IPS DF 6.9 (cell line): Measurements from ENCODE around the gene HSPA4L.

Source experiments
- DNase-seq: peaks from one replicate; pipeline ENCODE4 v3.0.0-alpha.2; 2013; ENCODE audit warnings: low read depth, low spot score
- H3K27ac ChIP-seq: one replicate; pipeline ENCODE4 v1.5.1; 2013; ENCODE audit warnings: low read length, control low read depth
- H3K27me3 ChIP-seq: 2 replicates; pipeline ENCODE4 v1.6.1; 2013; ENCODE audit warnings: mild to moderate bottlenecking, low read length; ENCODE audit not compliant: control insufficient read depth, insufficient read depth
- H3K36me3 ChIP-seq: 2 replicates; pipeline ENCODE4 v1.6.1; 2013; ENCODE audit warnings: low read length; ENCODE audit not compliant: control insufficient read depth, insufficient read depth
- H3K4me1 ChIP-seq: 2 replicates; pipeline ENCODE4 v1.6.1; 2013; ENCODE audit warnings: low read length; ENCODE audit not compliant: control insufficient read depth, insufficient read depth
- H3K4me3 ChIP-seq: 2 replicates; pipeline ENCODE4 v1.5.1; 2013; ENCODE audit warnings: mild to moderate bottlenecking, low read length
- H3K9me3 ChIP-seq: 2 replicates; pipeline ENCODE4 v1.6.1; 2013; ENCODE audit warnings: low read length, inconsistent platforms; ENCODE audit not compliant: control insufficient read depth, insufficient read depth
- WGBS: extraction: QIAGEN DNeasy Blood & Tissue Kit; methylation state at CpG from one replicate; pipeline ENCODE4 v1.1.7; 2013; ENCODE audit warnings: mixed read lengths, missing lambda C conversion rate; ENCODE audit not compliant: insufficient read length, insufficient coverage; 5-methylcytosine and 5-hydroxymethylcytosine counted together

HSPA4L gene

DNA sequence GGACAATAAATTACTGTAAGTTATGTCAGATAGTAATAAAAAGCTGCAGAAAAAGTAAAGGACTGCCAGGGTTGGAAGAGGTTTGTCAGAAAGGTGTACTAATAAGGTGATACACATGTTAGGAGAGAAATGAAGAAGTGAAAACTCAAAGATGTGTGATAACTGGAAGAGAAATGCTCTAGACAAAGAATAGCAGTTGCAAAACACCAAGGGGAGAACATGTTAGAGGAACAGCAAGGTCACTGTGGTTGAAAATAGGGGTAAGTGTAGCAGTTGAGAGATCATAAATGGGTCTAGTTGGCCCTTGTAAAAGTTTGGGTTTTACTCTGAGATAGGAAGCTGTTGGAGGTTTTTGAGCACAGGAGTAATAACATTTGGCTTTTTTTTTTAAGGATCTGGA lies 46.9 kb downstream of the HSPA4L start:
- Histone ChIP-seq H3K27me3 (no peaks in the 10 kb centered on the region), H3K4me1 (no peaks in the 10 kb centered on the region), H3K4me3 (no peak overlapping the region), H3K27ac (no peak overlapping the region), H3K9me3 (no peaks in the 10 kb centered on the region), H3K36me3 (no peaks in the 10 kb centered on the region)
- DNase-seq, result no peak

DNA sequence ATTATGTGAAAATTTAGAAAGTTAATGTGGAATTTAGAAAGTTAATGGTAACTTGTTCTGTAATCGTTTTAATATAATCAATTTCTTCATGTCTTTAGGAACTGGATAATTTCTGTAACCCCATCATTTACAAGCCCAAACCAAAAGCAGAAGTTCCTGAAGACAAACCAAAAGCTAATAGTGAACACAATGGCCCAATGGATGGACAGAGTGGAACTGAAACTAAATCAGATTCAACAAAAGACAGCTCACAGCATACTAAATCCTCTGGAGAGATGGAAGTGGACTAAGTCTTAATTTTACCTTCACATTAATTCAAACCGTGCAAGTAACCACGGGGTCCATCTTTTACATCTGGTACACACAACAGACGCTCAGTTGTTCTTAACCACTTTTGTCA lies 50.5 kb downstream of the HSPA4L start:
- Histone ChIP-seq H3K9me3 (no peaks in the 10 kb centered on the region), H3K36me3 (no peaks in the 10 kb centered on the region), H3K27ac (no peak overlapping the region), H3K4me3 (no peak overlapping the region), H3K27me3 (no peaks in the 10 kb centered on the region), H3K4me1 (no peaks in the 10 kb centered on the region)
- 100% methylated on average over 1 of the region's 4 CpGs for WGBS
- no peak for DNase-seq

- Histone ChIP-seq H3K36me3 (no peaks in the 10 kb centered on the region), H3K4me3 (no peak overlapping the region), H3K27ac (no peak overlapping the region), H3K27me3 (no peaks in the 10 kb centered on the region), H3K9me3 (no peaks in the 10 kb centered on the region), H3K4me1 (0 out of 2 replicates have a peak, but pooled peaks cover 2% of the 10 kb centered on the region)
- DNase-seq, result no peak
- WGBS, result no CpG with 5 or more reads among the region's 12 CpGs
Measured at GRCh38 chr4:127843704-127844600, 61.8 kb downstream of the HSPA4L start.

- Histone ChIP-seq H3K4me3 (no peak overlapping the region), H3K27ac (no peak overlapping the region), H3K4me1 (0 out of 2 replicates have a peak, but pooled peaks cover 2% of the 10 kb centered on the region), H3K36me3 (no peaks in the 10 kb centered on the region), H3K9me3 (no peaks in the 10 kb centered on the region), H3K27me3 (no peaks in the 10 kb centered on the region)
- no CpG with 5 or more reads among the region's 5 CpGs for WGBS
- DNase-seq, result no peak
Measured at GRCh38 chr4:127844601-127845116, 62.5 kb downstream of the HSPA4L start.

DNA sequence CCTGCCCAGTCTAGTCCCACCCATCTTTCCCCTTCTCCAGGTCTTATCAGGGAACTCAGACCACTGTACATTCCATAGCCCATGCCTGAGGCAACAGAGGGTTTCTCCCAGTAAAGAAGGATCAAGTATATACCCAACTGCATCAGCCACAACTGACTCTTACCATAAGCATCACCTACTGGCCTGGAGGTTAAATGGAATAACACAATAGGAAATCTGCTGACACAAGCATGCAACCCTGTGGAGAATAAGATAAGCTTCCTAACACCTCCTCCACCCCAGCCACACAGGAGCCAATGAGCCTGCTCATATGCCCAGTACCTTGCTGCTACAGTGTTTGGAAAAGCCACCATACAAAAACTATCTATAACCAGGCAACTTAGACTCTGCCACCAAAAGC lies 63.9 kb downstream of the HSPA4L start:
- H3K4me1 ChIP-seq, result 0 out of 2 replicates have a peak, but pooled peaks cover 2% of the 10 kb centered on the region
- no peak for DNase-seq
- H3K36me3 ChIP-seq, result no peaks in the 10 kb centered on the region
- H3K4me3 ChIP-seq, result no peak overlapping the region
- no peaks in the 10 kb centered on the region for H3K9me3 ChIP-seq
- H3K27me3 ChIP-seq, result no peaks in the 10 kb centered on the region
- no peak overlapping the region for H3K27ac ChIP-seq

GRCh38 chr4:127846765-127847164 lies 64.6 kb downstream of the HSPA4L start:
- Histone ChIP-seq H3K4me1 (0 out of 2 replicates have a peak, but pooled peaks cover 2% of the 10 kb centered on the region), H3K27ac (no peak overlapping the region), H3K9me3 (no peaks in the 10 kb centered on the region), H3K36me3 (no peaks in the 10 kb centered on the region), H3K4me3 (no peak overlapping the region), H3K27me3 (no peaks in the 10 kb centered on the region)
- no peak for DNase-seq
- no CpG with 5 or more reads among the region's 1 CpG for whole genome bisulfite sequencing

GRCh38 chr4:127849505-127850234 lies 67.5 kb downstream of the HSPA4L start:
- no peak for DNase-seq
- Histone ChIP-seq H3K9me3 (no peaks in the 10 kb centered on the region), H3K4me3 (no peak overlapping the region), H3K27ac (no peak overlapping the region), H3K4me1 (no peaks in the 10 kb centered on the region), H3K27me3 (no peaks in the 10 kb centered on the region), H3K36me3 (no peaks in the 10 kb centered on the region)
- no CpG with 5 or more reads among the region's 1 CpG for WGBS

DNA sequence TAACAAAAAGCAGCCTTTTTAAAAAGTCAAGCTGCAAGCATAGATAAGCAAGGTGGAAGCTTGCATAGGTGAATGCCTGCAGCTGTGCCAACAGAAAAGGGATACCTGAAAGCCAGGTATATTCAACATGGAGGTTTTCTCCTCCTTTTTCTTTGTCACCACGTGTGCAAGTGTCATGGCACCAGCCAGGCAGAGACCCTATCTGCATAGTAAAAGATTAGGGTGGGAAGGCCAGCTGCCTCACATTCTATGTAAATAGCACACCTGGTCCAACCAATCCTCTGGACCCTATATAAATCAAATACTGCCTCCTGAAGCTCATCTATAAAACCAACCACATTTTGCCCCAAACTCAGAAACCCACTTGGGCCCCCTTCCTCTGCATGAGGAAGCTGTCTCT lies 70.5 kb downstream of the HSPA4L start:
- peak; percentile 20 for DNase-seq
- Histone ChIP-seq H3K36me3 (no peaks in the 10 kb centered on the region), H3K4me3 (no peak overlapping the region), H3K27me3 (no peaks in the 10 kb centered on the region), H3K4me1 (no peaks in the 10 kb centered on the region; the same call in 1 of the 2 replicates), H3K27ac (no peak overlapping the region), H3K9me3 (no peaks in the 10 kb centered on the region)
- no CpG with 5 or more reads among the region's 1 CpG for WGBS

GRCh38 chr4:127856196-127856812 lies 74.2 kb downstream of the HSPA4L start:
- no peaks in the 10 kb centered on the region; the same call in 1 of the 2 replicates for H3K4me1 ChIP-seq
- no peaks in the 10 kb centered on the region for H3K27me3 ChIP-seq
- H3K9me3 ChIP-seq, result no peaks in the 10 kb centered on the region; the same call in 1 of the 2 replicates
- H3K36me3 ChIP-seq, result no peaks in the 10 kb centered on the region
- H3K27ac ChIP-seq, result no peak overlapping the region
- no peak for DNase-seq
- H3K4me3 ChIP-seq, result no peak overlapping the region

DNA sequence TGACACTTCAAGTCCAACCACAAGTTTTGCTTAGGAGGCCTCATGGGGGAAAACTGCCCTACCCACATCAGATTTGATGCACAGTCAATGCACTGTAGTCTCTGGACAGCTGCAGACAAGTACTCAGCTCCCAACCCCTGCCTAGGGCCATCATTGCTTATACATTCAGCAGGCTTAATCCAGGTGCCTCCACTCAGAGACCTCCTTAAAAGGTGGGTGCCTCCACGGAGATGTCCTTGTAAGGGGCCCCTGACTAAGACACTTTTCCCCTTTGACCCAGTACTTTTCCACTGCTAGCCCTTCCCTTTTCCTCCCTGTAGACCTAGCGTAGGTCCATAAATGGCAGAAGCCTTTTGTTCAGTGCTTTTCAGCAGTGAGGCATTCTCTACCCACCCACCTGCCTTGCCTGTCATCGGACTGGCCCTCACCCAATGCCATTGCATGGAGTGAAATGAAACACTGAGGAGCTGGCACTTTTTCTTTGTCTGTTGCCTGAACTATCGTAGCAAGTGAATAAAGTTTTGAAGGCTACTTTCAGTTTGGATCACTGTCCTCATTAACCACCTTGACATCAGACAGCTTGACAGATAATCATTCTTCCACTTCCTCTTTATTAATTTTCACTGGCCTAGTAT lies 74.8 kb downstream of the HSPA4L start:
- no peaks in the 10 kb centered on the region; the same call in 1 of the 2 replicates for H3K9me3 ChIP-seq
- H3K27me3 ChIP-seq, result no peaks in the 10 kb centered on the region
- no peaks in the 10 kb centered on the region for H3K36me3 ChIP-seq
- no CpG with 5 or more reads among the region's 4 CpGs for WGBS
- H3K27ac ChIP-seq, result no peak overlapping the region
- no peak for DNase-seq
- no peaks in the 10 kb centered on the region; the same call in 1 of the 2 replicates for H3K4me1 ChIP-seq
- H3K4me3 ChIP-seq, result no peak overlapping the region
